MM.1S (cell line): ENCODE measurements around the gene ZNF30.

Source experiments
- DNase-seq: peaks from one replicate; pipeline ENCODE4 v3.0.0-alpha.2; 2015
- H2AFZ ChIP-seq: fragments of 300-600 bp; sonication (generic); 2 replicates; pipeline ENCODE4 v1.6.0; 2016; ENCODE audit warnings: antibody characterized with exemption, low read length
- H3F3A ChIP-seq: fragments of 300-600 bp; sonication (generic); 2 replicates; pipeline ENCODE4 v1.6.1; 2016; ENCODE audit warnings: mild to moderate bottlenecking, antibody characterized with exemption, low read length, moderate library complexity, mixed read lengths; ENCODE audit not compliant: insufficient read depth
- H3K27ac ChIP-seq: fragments of 300-600 bp; sonication (generic); 2 replicates; pipeline ENCODE4 v1.5.1; 2016; ENCODE audit warnings: mild to moderate bottlenecking, low read length
- H3K27me3 ChIP-seq: fragments of 300-600 bp; sonication (generic); replicated peaks from 2 replicates; pipeline ENCODE4 v1.6.0; 2016; ENCODE audit warnings: low read length; ENCODE audit not compliant: insufficient read depth
- H3K36me3 ChIP-seq: fragments of 300-600 bp; sonication (generic); replicated peaks from 2 replicates; pipeline ENCODE4 v1.6.1; 2016; ENCODE audit warnings: mild to moderate bottlenecking, low read length, mixed read lengths; ENCODE audit not compliant: insufficient read depth
- H3K4me1 ChIP-seq: fragments of 300-600 bp; sonication (generic); 2 replicates; pipeline ENCODE4 v1.6.1; 2016; ENCODE audit warnings: low read length, mixed read lengths
- H3K4me2 ChIP-seq: fragments of 300-600 bp; sonication (generic); 2 replicates; pipeline ENCODE4 v1.6.0; 2016; ENCODE audit warnings: low read depth, low read length
- H3K4me3 ChIP-seq: fragments of 300-600 bp; sonication (generic); 2 replicates; pipeline ENCODE4 v1.5.1; 2016; ENCODE audit warnings: low read length, mixed read lengths
- H3K79me2 ChIP-seq: fragments of 300-600 bp; sonication (generic); 2 replicates; pipeline ENCODE4 v1.6.1; 2016; ENCODE audit warnings: mixed run types, low read length, mixed read lengths
- H3K9ac ChIP-seq: fragments of 300-600 bp; sonication (generic); 2 replicates; pipeline ENCODE4 v1.6.1; 2016; ENCODE audit warnings: low read length, mixed read lengths
- H3K9me2 ChIP-seq: fragments of 300-600 bp; sonication (generic); replicated peaks from 2 replicates; pipeline ENCODE4 v1.6.1; 2016; ENCODE audit warnings: mild to moderate bottlenecking, low read length, mixed read lengths; ENCODE audit not compliant: insufficient read depth
- H3K9me3 ChIP-seq: fragments of 300-600 bp; sonication (generic); replicated peaks from 2 replicates; pipeline ENCODE4 v1.6.1; 2016; ENCODE audit warnings: mild to moderate bottlenecking, low read length, mixed read lengths; ENCODE audit not compliant: insufficient read depth
- H4K20me1 ChIP-seq: fragments of 300-600 bp; sonication (generic); 2 replicates; pipeline ENCODE4 v1.6.1; 2016; ENCODE audit warnings: mild to moderate bottlenecking, low read length, moderate library complexity, mixed read lengths; ENCODE audit not compliant: insufficient read depth
- EZH2 ChIP-seq: fragments of 300-600 bp; sonication (generic); optimal IDR thresholded peaks from 2 replicates; pipeline ENCODE3; 2017; ENCODE audit warnings: low read depth, mild to moderate bottlenecking, antibody characterized with exemption, low read length, mixed read lengths

ZNF30 gene

DNA sequence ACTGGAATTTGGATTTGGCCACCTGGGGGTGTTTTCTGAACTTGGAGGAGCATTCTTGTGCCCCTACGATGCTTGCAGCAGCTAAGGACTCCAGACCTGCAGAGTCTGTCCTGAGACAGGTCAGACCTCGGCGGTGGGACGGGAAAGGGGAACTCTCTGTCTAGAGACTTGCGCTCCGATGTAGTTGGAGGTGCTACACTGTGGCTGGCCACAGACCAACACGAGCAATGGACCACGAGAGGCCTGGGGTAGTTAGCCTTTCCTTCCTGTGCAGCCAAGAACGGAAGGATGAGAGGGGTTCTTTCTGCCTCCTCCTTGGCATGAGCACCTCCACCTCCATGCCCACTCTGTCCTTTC lies 67.6 kb downstream of the ZNF30 start:
- no peaks in the 10 kb centered on the region for H3K9me2 ChIP-seq
- H4K20me1 ChIP-seq = no peaks in the 10 kb centered on the region
- no peaks in the 10 kb centered on the region for H3K79me2 ChIP-seq
- no peak for DNase-seq
- H3K36me3 ChIP-seq = no peaks in the 10 kb centered on the region
- H3K27me3 ChIP-seq = peaks cover 8% of the 10 kb centered on the region; the same call in 1 of the 2 replicates
- no peak overlapping the region for H3K27ac ChIP-seq
- H3K9me3 ChIP-seq = no peaks in the 10 kb centered on the region
- 0 out of 2 replicates have a peak, but pooled peaks cover 10% of the 10 kb centered on the region for H3K4me1 ChIP-seq
- TF ChIP-seq EZH2 = no peak
- H3K9ac ChIP-seq = no peak overlapping the region
- no peaks in the 10 kb centered on the region for H3F3A ChIP-seq
- peak overlapping the region; percentile 10; the same call in 1 of the 2 replicates for H2AFZ ChIP-seq
- no peak overlapping the region for H3K4me3 ChIP-seq
- H3K4me2 ChIP-seq = no peak overlapping the region
